HG02884 (cell line): ENCODE results near the gene MYLK3.
"Not testable (repeated sequence)": the region's sequence is repeated elsewhere in the genome, so short reads cannot be mapped to it uniquely, and the experiment has no call there.

Experiments
- ATAC-seq: cut with Tn5 transposase; IDR thresholded peaks from one replicate; pipeline ENCODE4 v1.9.1; 2021; ENCODE audit warnings: mild to moderate bottlenecking, moderate library complexity; ENCODE audit not compliant: unreplicated experiment

MYLK3 gene

GRCh38 chr16:46747777-46748651 is at the start of gene MYLK3:
MYLK3 (minus strand) TSS chr16:46748344; CDS start chr16:46748193, 151 bp downstream.
- ATAC-seq, result no peak

DNA sequence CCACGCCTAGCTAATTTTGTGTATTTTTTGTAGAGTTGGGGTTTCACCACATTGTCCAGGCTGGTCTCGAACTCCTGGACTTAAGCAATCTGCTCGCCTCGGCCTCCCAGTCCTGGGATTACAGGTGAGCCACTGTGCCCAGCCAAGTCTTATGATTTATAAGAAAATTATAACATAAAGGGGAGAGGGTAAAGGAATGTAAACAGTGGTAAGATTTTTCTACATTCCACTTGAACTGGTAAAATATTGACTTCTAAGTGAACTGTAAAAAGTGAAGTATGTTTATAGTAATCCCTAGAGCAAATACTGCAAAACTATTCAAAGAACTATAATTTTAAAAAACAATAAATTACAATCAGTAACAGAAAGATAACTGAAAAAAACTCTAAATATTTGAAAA is 49.4 kb upstream of the MYLK3 start:
- ATAC-seq, result no peak

DNA sequence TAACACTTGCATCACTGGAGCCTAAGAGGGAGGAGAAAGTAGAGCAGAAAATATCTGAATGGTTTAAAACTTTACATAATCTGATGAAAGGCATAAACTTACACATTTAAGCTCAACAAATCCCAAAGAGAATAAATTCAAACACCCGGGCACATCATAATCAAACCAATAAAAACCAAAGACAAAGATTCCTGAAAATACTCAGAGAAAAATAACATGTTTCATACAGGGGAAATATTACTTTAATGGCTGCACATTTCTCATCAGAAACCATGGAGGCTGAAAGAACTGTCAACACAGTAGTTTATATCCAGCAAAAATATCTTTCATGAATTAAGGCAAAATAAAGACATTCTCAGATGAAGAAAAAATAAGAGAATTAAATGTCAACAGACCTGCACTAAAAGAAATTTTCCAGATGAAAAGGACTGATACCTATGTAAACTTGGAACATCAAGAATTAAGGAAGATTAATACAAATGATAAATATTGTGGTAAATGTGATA is 48.7 kb upstream of the MYLK3 start:
- ATAC-seq, result no peak

- ATAC-seq, result no peak
These were observed 45.7 kb upstream of the MYLK3 start for GRCh38 chr16:46793841-46794240.

- ATAC-seq, result no peak
These were observed 42.6 kb upstream of the MYLK3 start for GRCh38 chr16:46790599-46791270.

- peak; percentile 67 for ATAC-seq
These were observed 41.6 kb upstream of the MYLK3 start for GRCh38 chr16:46789499-46790414.

DNA sequence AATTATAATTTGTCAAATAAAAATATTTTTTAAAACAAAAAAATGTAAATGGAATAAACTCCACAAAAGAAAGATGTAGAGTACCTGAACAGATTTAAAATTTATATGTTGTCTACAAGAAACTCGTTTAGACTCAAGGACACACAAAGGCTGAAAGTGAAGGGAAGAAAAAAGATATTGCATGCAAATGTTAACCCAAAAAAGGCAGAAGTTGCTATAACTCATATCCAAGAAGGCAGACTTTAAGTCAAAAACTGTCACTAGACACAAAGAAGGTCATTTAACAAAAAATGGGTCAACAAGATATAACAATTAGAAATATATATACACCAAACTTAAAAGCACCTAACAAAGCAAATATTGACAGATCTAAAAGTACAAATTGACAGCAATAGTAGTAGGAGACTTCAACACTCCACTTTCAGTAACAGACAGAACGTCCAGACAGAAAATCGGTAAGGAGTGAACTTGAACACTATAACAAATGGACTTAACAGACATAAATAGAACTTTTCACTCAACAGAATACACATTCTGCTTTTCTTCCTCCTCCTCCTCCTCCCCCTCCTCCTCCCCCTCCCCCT is 40.8 kb upstream of the MYLK3 start:
- no peak for ATAC-seq

DNA sequence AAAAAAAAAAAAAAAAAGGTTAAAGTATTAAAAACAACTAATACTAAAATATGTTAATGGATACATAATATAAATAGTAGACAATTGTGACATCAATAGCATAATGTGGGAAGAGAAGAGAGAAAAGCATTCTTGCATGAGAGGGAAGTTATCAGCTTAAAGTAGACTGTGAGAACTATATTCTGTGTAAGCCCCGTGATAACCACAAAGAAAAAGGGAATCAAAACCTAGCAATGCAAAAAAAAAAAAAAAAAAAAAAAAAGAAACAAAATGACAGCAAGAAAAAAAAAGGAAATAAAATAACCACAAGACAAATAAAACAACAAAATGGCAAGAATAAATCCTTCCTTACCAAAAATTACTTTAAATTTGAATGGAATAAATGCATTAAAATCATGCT is 39.8 kb upstream of the MYLK3 start:
- no peak for ATAC-seq

DNA sequence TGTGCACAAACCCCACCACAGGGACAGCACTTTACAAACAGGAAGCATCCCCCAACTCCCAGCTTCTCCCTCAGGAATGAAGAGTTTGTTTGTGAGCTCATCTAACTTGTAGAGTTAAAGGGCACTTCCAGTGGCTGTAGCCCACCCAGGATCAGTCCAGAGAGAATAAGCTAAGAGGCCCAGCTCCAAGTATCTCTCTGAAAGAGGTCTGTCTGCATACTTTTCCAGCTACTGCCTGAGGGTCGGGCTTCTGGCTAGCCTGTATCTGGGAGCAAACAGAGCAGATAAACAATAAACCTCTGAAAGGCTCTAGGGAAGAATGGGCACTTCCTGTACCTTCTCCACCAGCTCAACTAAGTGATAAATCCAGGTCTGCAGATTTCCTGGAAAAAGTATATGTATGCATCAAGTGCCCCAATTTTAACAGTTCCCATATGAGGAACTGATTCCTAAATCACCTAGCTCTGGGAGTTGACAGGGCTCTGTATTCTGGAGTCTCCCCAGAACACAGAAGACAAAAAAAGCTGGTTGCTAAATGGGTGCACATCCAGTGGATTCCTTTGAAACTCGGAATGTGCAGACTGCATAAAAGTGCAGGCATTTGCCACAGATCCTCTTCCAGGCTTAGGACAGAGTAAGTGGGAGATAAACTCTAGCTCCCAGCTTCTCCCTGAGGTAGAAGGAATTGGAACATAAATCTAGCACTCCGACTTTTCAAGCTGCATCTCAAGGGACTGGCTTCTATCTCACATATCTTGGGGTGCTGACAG is 37.1 kb upstream of the MYLK3 start:
- no peak for ATAC-seq

- ATAC-seq, result not testable (repeated sequence)
These were observed 36.4 kb upstream of the MYLK3 start for GRCh38 chr16:46784569-46784968.

- ATAC-seq, result no peak
These were observed 35.7 kb upstream of the MYLK3 start for GRCh38 chr16:46783800-46784199.

DNA sequence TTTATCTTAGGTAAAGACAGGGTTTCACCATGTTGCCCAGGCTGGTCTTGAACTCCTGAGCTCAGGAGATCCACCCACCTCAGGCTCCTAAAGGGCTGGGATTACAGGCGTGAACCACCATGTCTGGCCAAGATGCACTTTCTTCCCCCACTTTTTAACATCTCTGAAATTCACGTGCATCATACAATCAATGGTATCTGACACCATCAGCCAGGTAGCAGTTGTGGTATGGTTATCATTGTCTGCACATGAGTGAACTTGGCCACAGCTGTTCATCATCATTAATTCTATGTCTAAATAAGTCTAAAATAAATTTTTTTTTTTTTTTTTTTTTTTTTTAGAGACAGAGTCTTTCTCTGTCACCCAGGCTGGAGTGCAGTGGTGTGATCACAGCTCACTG is 34.2 kb upstream of the MYLK3 start:
- ATAC-seq, result no peak

- no peak for ATAC-seq
These were observed 29.7 kb upstream of the MYLK3 start for GRCh38 chr16:46777804-46778203.

- peak; percentile 22 for ATAC-seq
These were observed 27.1 kb upstream of the MYLK3 start for GRCh38 chr16:46775214-46775613.

DNA sequence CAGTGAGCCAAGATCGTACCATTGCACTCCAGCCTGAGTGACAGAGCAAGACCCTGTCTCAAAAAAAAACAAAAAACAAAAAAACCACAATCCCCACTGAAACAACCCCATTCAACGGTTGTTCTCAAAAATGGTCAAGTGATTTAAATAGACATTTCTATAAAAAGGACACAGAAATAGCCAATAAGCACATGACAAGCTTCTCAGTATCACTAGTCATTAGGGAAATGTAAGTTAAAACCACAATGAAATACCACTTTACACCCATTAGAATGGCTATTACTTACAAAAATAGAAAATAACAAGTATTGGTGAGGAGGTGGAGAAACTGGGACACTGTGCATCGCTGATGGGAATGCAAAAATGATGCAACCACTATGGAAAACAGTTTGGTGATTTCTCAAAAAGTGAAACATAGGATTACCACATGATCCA is 26.6 kb upstream of the MYLK3 start:
- peak; percentile 82 for ATAC-seq

DNA sequence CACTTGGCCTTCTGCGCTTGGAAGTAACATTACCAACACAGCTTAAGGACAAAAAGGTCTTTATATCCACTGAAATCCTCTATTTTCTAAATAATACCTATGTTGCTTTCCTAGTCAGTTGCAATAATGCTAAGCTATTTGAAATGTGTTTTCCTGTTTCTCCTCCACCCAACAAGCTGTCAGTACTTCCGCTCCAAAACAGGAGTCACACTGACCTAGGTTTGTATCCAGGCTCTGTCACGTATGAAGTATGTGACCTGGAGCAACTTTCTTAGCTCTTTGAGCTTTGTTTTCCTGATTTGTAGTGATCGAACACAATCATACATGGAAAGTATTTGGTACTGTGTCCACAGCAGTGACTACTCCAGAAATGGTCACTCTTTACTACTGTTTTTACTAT is 24.3 kb upstream of the MYLK3 start:
- no peak for ATAC-seq

GRCh38 chr16:46768809-46769208 is 20.7 kb upstream of the MYLK3 start:
- no peak for ATAC-seq

DNA sequence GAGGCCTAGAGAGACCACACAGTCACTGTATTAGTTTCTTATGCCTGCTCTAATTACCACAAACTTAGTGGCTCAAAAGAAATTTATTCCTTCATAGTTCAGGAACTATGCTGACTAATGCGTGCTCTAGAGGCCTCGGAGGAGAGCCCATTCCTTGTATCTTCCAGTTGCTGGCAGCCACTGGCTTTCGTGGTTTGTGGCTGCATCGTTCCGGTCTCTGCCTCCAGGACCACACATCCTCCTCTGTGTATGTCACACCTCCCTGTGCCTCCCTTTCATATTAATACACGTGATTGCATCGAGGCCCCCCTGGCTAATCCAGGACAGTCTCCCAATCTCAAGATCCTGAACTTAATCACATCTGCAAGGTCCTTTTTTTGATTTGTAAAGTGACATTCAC is 16.9 kb upstream of the MYLK3 start:
- ATAC-seq, result no peak

DNA sequence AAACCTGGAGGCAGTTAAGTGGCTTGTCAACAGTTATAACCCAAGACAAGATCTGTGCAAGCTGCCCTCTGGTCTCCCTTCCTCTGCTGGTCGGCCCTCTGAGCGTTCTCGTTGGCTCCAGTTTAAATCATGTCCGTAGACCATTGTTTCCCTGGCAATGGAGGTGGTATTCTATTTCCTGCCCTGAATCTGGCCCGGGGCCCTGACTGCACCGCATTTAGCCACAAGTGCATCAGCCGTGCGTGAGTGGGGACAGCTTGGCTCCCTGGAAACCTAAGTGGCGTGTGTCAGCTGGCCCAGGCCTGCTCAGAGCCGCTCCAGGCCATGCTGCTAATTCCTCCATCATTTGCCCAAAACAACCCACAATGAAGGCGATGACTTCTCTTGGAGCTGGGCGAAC is 15.0 kb upstream of the MYLK3 start:
- ATAC-seq, result no peak

DNA sequence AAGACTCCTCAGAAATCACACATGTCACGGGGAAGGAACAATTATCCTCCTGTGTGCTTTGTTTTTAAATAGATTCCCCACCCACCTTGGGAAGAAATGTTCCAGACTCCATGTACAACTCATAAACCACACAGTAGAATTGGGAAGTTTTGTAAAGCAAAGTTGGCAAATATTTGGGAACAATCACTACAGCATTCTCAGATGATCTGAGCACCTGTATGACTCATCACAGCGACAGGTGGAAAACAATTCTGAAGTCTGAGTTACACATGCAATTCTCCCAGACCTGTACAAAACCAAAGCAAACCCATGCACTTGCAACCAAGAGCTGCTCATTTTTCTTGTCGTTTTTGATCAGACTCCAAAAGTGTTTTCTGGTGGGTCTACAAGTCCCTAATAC is 14.4 kb upstream of the MYLK3 start:
- ATAC-seq, result no peak
